Islet of Langerhans (tissue), 1 donor: ENCODE data around the gene MILR1.
"Not testable (repeated sequence)": the region's sequence is repeated elsewhere in the genome, so short reads cannot be mapped to it uniquely, and the experiment has no call there.

ENCODE experiments used
- FAIRE-seq: peaks from one replicate; lab custom pipeline; 2011; peaks lifted over from hg19 to GRCh38; lab: Jason Lieb, UNC

MILR1 gene, protein sequence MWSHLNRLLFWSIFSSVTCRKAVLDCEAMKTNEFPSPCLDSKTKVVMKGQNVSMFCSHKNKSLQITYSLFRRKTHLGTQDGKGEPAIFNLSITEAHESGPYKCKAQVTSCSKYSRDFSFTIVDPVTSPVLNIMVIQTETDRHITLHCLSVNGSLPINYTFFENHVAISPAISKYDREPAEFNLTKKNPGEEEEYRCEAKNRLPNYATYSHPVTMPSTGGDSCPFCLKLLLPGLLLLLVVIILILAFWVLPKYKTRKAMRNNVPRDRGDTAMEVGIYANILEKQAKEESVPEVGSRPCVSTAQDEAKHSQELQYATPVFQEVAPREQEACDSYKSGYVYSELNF

DNA sequence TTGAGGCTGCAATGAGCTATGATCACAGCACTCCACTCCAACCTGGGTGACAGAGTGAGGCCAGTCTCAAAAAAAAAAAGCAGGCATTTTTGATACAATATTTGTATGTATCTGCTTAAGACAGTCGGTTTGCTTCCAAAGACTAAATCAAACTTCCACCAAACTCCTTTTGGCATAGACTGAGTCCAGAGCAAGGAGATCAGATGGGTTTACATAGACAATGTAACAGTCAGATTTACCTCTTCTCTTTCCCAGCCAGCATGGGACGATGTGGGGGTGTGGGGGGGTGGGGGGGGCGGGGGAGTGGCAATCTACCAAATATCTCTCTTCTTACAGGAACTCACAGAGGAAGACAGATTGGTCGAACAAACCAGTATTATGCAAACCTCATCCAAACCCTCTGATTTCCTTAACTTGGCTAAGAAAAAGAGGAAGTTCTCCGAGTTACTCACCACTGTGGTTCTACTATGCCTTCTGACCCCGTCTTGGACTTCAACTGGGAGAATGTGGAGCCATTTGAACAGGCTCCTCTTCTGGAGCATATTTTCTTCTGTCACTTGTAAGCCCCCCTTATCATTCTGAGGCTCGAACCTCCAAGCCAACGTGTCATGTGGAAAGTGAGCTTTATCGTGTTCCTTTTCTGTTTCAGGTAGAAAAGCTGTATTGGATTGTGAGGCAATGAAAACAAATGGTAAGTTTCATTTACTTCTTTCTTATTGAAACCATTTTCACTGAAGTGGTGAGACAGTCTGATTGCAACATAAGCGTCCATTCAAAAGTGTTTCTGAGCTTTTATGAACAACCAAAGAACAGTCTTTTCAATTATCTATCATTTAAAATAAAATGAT, at the start of gene MILR1:
MILR1 (plus strand) TSS at position 451 of the 848 bp plus-strand sequence; CDS start at position 505, 54 bp downstream.
- FAIRE-seq: no peak

DNA sequence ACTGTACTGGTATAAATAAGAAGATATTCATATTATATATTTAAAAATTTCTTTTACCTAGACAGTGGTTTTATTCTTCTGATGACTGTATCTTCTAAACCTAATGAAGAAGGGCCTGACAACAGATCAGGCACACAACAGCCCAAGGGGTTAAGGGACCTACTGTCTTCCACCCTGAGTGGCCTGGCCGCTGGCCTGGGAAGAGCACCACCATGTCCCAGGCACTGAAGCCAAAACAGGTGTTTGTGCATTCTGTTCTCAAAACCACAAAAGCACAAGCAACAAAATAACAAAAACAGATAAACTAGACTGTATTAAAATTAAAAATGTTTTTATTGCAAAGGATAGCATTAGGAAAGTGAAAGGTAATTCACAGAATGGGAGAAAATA, 49.2 kb upstream of the MILR1 start:
- FAIRE-seq: no peak

DNA sequence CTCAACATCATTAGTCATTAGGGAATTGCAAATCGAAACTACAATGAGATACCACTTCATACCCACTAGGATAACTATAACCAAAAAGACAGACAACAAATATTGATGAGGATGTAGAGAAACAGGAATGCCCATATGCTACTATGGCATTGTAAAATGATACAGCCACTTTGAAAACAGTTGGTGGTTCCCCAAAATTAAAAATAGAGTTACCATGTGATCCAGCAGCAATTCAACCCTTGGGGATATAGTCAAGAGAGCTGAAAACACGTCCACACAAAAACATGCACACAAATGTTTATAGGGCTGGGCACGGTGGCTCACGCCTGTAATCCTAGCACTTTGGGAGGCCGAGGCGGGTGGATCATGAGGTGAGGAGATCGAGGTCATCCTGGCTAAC, 48.3 kb upstream of the MILR1 start:
- no peak for FAIRE-seq

DNA sequence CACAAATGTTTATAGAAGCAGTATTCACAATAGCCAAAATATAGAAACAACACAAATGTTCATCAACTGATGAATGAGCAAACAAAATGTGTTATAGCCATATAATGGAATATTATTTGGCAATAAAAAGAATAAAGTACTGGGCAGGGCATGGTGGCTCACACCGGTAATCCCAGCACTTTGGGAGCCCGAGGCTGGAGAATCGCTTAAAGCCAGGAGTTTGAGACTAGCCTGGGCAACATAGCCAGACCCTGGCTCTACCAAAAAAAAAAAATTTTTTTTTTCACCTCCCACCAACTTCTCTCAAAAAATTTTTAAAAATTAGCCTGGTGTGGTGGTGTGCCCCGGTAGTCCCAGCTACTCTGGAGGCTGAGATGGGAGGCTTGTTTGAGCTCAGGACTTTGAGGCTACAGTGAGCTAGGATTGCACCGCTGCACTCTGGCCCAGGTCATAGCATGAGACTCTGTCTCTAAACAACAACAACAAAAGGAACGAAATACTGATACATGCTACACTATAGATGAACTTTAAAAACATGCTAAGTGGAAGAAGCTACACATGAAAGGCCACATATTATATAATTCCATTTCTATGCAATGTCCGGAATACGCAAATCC, 47.6 kb upstream of the MILR1 start:
- no peak for FAIRE-seq

DNA sequence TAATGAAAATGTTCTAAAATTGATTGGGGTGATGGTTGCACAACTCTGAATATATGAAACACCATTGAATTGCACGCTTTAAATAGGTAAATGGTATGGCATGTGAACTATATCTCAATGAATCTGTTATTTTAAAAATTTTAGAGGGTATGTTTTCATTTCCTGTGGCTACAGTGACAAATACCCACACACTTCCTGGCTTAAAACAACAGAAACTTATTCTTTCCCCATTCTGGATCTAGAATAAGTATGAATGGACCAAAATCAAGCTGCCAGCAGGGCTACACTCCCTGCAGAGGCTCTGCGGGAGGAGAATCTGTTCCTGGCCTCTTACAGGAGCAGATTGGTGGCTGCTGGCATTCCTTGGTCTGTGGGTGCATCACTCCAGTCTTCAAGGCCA, 47.0 kb upstream of the MILR1 start:
- no peak for FAIRE-seq

DNA sequence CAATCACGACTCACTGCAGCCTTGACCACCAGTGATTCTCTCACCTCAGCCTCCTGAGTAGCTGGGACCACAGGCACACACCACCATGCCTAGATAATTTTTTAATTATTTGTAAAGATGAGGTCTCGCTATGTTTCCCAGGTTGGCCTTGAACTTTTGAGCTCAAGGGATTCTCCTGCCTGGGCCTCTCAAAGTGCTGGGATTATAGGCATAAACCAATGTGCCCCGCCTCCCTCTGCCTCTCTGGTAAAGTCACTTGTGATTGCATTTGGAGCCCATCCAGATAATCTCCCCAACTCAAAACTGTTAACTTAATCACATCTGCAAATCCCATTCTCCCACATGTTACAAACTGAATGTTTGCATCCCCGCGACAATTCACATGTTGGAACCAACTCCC, 46.4 kb upstream of the MILR1 start:
- FAIRE-seq: no peak

DNA sequence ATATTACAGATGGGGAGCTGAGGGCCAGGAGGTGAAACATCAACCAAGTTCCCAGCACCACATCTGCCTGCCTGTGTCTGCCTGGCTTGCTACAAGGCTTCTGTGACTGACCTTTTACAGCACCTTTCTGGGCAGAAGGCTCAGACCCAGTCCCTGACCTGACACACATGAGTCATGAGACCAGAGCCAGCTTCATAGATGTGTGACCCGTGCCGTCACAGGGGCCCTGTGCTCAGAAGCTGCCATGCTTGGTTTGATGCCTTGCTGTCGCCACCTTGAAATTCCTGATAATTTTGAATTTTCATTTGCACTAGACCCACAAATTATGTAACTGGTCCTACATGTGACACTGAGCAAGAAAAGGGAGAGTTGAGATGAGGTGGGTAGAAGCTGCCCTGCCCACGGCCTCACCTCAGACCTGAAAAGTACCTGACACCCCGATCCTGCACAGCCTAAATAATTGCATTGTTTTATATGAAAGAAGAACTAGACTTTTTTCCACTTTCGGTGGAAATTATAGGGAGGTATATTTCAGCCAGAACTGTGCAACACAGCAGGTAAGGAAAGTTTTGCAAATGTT, 44.9 kb upstream of the MILR1 start:
- no peak for FAIRE-seq

DNA sequence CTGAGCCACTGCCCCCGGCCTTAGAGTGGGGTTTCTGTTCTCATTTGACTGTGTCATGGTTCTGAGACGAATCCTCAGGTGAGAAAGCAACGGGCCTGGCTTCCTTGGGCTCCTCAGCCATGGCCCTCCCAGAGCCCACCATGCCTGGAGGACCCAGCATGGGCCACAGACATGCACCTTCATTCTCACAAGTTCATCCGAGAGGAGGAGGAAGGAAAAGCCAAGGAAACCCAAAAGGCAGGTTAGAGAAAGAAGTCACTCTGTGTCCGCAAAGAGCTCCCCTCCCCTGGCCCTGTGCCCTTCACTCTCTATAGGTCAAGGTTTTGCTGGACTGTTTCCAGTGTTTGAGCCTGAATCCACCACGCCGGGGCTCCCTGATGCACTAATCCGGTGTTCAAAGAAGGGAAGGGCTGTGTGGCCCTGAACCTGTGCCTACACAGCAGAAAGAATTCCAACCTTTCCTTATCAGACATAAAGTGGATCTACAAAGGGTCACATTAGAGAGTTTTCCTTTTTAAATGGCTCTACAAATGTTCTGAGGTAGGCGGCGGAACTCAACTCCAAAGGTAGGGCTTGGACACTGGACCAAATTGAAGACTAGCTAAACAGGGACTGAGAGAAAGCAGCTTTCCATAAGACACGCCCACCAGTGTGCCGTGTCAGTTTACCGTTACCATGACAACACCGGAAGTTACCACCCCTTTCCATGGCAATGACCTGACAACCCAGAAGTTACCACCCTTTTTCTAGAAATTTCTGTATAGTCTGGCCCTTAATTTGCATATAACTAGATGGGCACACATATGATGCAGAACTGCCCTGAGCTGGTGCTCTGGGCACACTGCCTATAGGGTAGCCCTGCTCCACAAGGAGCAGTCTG, 42.4 kb upstream of the MILR1 start:
- FAIRE-seq: no peak

DNA sequence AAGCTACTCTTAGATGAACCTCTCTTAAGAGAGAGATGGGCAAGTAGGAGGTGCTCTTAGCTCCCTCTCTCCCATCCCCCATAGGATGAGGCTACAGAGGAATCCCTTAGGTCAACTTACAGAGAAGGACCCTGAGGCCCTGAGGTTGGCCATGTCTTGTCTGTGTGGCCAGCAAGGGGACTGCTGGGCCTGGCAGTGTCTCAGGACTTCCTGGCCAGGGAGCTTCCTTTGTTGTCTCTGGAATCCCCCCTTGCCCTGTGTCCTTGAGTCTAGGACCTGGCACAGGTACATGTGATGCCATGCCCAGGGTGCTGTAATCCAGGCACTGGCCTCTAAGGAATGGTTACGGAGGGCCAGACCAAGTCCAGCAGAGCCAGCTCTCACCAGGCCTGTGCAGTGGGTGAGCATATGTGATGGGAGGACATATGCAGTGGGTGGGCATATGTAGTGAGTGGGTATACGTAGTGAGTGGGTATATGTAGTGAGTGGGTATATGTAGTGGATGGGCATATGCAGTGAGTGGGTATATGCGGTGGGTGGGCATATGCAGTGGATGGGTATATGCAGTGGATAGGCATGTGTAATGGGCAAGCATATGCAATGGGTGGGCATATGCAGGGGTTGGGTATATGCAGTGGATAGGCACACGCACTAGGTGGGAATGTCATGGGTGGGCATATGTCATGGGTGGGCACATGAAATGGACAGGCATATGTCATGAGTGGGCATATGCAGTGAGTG, 38.0 kb upstream of the MILR1 start:
- FAIRE-seq: no peak

DNA sequence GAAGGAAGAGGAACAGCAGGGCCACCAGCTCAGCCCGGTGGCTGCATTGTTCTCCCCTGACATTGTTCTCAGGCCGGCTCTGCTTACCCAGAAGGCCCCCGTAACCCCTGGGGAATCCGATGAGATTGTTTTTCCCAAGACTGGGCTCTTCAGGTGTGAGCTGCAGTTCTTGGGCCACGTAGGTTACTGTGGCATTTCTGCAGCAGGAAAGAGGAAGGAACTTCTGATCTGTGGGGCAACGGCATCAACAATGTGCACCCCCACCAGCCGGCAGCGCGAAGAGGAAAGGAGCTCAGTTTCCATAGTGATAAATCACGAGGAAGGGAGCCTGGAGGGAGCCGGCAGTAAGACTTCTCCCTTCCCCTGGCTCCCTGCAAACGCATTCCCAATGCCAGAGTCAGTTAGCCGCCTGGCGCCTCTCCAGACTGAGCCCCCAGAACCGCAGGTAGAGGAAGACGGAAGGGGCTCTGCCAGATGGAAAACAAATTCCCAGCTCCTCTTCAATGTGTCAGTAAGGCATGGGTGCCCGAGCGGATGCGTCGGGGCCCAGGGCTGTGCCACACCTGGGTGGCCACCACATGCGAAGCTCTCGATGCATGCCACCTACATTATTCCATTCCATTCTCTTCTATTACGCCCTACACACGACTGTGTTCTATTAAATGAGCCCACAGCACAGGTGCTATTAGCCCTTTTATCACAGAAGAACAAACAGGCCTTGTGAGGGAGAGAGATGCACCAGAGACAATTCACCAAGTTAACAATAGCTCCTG, 36.7 kb upstream of the MILR1 start:
- FAIRE-seq: no peak

DNA sequence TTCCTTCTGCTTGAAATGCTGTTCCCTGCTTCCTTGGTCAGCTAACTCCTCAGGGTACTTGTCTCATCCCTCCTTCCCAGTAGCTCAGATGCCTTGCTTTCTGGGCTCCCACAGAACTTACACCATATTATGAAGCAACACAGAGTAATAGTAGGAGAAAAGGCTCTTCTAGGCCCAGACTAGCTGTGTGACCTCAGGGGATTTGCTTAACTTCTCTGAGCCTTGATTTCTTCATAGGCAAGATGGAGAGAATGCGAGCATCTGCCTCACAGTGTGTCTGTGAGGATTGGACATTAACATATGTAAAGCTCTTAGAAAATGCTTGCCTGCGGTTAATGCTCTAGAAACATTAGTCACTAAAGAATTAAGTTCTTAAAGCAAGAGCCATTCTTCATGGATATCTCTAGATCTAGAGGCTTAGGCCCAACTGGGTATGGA, 36.0 kb upstream of the MILR1 start:
- FAIRE-seq: no peak

DNA sequence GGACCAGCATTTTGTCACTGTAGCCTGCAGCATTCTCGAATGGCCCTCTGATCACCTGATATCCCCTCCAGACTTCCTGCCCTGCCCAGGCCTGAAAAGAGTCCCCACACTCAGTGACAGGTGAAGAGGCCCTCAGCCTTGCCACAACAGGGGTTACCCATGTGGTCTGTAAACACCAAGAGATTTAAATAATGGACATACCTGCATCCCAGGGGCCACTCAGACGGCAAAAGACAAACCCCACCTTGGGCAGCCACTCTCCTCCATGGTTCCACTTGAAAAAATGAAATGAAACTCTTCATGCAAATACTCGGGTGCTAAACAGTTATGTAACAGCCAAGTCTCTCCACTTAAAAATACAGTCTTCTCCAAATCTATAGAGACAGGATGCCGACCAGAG, 35.4 kb upstream of the MILR1 start:
- FAIRE-seq: no peak

DNA sequence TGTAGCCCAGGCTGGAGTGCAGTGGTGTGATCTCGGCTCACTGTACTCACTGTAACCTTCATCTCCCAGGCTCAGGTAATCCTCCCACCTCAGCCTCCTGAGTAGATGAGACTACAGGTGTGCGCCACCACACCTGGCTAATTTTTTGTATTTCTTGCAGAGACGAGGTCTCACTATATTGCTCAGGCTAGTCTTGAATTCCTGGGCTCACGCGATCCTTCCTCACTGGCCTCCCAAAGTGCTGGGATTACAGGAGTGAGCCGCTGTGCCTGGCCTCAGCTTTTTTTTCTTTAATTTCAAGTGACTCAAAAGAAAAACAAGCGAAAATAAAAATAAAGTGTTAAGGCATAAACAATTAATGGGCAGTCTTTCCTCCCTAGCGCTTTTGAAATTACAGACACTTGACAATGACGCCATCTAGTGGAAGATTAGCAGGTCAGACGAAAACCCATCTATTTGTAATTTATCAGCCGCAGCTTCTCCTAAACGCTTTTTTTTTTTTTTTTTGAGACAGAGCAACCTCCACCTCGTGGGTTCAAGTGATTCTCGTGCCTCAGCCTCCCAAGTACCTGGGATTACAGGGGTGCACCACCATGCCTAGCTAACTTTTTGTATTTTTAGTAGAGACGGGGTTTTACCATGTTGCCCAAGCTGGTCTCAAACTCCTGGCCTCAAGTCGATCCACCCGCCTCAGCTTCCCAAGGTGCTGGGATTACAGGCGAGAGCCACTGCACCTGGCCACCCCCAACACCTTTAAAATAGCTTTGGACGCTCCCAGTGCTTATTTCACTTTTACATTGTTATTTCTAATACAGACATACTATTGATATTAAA, 30.2 kb upstream of the MILR1 start:
- FAIRE-seq: no peak

DNA sequence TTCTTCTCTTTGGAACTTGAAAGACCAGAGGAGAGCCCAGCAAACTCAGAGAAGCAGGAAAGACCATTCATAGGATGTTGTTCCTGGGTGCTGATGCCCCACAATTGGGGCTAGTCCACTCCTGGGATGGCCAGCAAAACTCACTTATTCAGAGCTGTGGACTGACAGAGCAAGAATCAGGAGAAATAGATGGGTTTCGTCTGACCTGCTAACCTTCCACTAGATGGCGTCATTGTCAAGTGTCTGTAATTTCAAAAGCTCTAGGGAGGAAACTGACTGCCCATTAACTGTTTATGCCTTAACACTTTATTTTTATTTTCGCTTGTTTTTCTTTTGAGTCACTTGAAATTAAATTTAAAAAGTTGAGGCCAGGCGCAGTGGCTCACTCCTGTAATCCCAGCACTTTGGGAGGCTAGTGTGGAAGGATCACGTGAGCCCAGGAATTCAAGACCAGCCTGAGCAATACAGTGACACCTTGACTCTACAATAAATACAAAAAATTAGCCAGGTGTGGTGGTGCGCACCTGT, 28.7 kb upstream of the MILR1 start:
- FAIRE-seq: no peak

DNA sequence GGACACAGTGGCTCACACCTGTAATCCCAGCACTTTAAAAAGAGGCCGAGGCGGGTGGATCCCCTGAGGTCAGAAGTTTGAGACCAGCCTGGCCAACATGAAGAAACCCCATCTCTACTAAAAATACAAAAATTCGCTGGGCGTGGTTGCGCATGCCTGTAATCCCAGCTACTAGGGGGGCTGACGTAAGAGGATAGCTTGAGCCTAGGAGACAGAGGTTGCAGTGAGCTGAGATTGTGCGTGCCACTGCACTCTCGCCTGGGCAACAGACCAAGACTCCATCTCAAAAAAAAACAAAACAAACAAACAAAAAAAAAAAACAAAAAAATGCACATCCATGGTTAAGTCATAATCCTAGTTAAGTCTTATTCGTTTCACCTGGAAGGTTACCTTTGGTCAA, 26.8 kb upstream of the MILR1 start:
- not testable (repeated sequence) for FAIRE-seq

DNA sequence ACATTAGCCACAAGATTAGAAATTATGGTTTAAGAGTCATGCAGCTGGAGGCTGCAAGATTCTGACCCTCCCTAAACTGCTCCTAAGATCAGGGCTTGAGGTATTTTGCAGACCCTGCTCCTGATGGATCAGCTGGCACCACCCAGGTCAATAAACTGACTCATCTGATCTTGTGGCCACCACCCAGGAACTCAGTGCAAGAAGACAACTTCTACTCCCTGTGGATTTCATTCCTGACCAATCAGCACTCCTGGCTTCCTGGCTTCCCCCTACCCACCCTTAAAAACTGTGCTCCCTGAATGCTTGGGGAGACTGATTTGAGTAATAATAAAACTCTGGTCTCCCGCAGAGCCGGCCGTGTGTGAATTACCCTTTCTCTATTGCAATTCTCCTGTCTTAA, 25.0 kb upstream of the MILR1 start:
- FAIRE-seq: no peak

DNA sequence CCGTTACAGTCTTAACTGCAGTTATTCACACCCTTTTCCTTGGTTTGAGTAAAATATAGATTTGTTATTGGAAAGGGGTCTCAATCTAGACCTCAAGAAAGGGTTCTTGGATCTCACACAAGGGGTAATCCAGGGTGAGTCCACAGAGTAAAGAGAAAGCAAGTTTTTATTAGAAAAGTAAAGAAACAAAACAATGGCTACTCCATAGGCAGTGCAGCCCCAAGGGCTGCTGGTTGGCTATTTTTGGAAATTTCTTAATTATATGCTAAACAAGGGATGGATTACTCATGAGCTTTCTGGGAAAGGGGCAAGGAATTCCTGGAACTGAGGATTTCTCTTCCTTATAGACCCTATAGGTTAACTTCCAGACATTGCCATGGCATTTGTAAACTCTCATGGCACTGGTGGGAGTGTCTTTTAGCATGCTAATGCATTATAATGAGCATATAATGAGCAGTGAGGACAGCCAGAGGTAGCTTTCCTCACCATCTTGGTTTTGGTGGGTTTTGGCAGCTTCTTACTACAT, 24.5 kb upstream of the MILR1 start:
- no peak for FAIRE-seq

DNA sequence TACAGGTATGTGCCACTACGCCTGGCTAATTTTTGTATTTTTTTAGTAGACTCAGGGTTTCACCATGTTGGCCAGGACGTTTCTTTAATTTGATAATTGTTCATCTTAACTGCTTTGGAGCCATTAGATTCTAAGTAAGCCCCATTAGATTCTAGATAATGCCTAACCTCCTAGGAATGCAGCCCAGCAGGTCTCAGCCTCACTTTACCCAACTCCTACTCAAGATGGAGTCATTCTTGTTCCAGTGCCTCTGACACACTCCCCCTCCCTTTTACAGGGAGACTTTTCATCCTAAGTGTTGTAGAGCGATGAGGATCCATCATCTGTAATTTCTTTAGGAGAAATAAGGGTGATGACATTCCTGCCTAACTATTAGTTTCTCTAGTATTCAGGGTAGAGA, 23.7 kb upstream of the MILR1 start:
- no peak for FAIRE-seq

DNA sequence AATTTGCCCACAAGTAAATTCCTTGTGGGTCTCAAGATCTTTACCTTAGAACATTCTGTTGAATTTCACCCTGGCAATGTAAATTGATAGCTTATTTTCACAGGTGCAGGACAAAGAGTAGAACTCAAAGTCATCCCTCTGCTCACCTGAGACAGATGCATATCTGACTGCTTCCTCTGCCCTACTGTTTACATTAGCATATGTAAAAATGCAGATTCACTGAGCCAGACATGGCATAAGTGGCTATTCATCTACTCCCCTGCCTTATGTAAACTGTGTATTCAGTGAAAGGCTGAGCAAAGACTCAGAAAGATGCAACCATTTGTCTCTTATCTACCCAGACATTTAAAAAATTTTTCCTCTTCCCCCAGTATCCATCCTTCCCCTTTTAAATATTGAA, 22.3 kb upstream of the MILR1 start:
- FAIRE-seq: no peak
